Neural progenitor cell (in vitro differentiated cells): ENCODE data around the gene BCOR.

Experiments used
- EZH2 ChIP-seq: fragments of 200-600 bp; sonication (generic); IDR thresholded peaks from 2 replicates; pipeline ENCODE4 v1.6.1; 2017; ENCODE audit warnings: antibody characterized with exemption, mild to moderate bottlenecking, moderate library complexity
- TF ChIP-seq, protein P1 (sequence below): fragments of 200-600 bp; sonication (generic); IDR thresholded peaks from 2 replicates; pipeline ENCODE4 v1.5.1; 2017; ENCODE audit warnings: antibody characterized with exemption, mild to moderate bottlenecking

DNA sequence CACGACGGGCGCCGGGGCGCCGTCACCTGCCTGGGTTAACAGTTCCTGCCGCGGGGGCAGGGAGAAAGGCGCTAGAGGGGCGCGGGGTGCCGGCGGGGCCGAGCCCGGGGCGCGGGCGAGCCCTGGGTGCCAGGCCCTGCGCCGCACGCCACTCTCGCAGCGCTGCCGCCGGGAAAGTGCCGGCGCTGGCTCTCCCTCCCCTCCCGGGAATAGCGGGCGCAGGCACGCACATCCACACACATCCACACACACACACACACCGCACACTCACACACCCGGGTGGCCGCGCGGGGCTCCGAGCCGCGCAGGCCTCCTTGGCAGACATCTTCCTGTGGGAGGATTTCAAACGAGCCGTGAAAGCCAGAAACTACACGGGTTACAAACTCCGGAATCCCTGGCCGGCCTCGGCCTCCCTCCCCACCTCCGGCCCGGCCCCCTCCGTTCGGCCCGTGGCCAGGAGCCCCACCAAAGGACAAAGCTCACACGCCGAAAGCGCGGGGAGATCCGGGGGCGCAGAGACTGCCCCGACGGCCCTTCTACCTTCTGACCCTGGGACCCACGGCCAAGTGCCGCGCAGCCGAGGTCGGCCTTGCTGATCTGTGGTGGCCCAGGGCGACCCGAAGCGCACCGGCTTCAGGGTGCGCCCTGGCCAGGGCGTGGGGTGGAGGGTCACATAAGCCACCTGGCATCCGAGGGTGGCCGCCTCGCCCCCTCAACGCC, 92.3 kb downstream of the BCOR start:
- TF ChIP-seq, protein P1, sequence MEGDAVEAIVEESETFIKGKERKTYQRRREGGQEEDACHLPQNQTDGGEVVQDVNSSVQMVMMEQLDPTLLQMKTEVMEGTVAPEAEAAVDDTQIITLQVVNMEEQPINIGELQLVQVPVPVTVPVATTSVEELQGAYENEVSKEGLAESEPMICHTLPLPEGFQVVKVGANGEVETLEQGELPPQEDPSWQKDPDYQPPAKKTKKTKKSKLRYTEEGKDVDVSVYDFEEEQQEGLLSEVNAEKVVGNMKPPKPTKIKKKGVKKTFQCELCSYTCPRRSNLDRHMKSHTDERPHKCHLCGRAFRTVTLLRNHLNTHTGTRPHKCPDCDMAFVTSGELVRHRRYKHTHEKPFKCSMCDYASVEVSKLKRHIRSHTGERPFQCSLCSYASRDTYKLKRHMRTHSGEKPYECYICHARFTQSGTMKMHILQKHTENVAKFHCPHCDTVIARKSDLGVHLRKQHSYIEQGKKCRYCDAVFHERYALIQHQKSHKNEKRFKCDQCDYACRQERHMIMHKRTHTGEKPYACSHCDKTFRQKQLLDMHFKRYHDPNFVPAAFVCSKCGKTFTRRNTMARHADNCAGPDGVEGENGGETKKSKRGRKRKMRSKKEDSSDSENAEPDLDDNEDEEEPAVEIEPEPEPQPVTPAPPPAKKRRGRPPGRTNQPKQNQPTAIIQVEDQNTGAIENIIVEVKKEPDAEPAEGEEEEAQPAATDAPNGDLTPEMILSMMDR = no peak
- peak; percentile 71 for TF ChIP-seq EZH2
